Fibroblast of lung (primary cell): ENCODE data around the gene MAP4K2.

Experiments used
- CTCF ChIP-seq, 2 donors: IDR thresholded peaks in 1 of 2; conservative IDR thresholded peaks in 1 of 2; 1 replicate in 1 of 2; 2 replicates in 1 of 2; pipeline ENCODE4 v1.5.1; 2011 to 2012; ENCODE audit warnings: low read length in 2 of 2, control low read depth in 1 of 2, inconsistent platforms in 1 of 2, low read depth in 1 of 2, mild to moderate bottlenecking in 1 of 2
- EZH2 ChIP-seq: IDR thresholded peaks from 2 replicates; pipeline ENCODE4 v1.5.1; 2012; ENCODE audit warnings: low read length, control low read depth, mild to moderate bottlenecking; ENCODE audit errors: missing control alignments

DNA sequence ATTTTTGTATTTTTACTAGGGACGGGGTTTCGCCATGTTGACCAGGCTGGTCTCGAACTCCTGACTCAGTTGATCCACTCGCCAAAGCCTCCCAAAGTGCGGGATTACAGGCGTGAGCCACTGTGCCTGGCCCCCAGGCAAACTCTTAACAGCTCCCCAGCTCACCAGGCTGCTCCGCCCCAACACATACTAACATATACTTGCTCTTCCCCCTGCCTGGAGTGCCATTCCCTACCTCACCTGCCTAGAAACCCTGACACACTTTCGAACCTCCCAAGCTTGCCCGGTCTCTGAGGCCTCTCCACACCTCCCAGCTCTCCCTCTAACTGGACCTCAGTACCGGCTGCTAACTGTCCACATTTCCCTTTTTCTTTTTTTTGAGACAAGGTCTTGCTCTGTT lies 8.5 kb downstream of the MAP4K2 start:
- no peak for TF ChIP-seq CTCF (conservative IDR thresholded peaks at IDR 0.05 in 1 of 2, IDR thresholded peaks at IDR 0.05 in 1 of 2; ENCODE audit: low read depth in 1 of 2, low read length in 2 of 2)
- no peak for TF ChIP-seq EZH2
